Esophagus muscularis mucosa (tissue), 3 donors: ENCODE data around the gene PURA.

Experiments
- CTCF ChIP-seq, 3 experiments: fragments of 200-600 bp in 2 of 3; fragments of 450-650 bp in 1 of 3; sonication (generic) in 2 of 3; IDR thresholded peaks; one replicate each; pipeline ENCODE4 v1.5.1; 2017 to 2019; ENCODE audit warnings: antibody characterized with exemption in 3 of 3, mild to moderate bottlenecking in 2 of 3, moderate library complexity in 1 of 3
- POLR2A ChIP-seq: fragments of 450-650 bp; IDR thresholded peaks from one replicate; pipeline ENCODE4 v1.6.1; 2017; ENCODE audit warnings: antibody characterized with exemption, moderate library complexity, mild to moderate bottlenecking, low read depth
- POLR2AphosphoS5 ChIP-seq, 2 donors: sonication (generic); formaldehyde crosslinking; IDR thresholded peaks; one replicate each; pipeline ENCODE4 v1.6.1; 2017; ENCODE audit warnings: antibody characterized with exemption in 2 of 2

- TF ChIP-seq POLR2A (no peak), CTCF (IDR thresholded peaks at IDR 0.05) (no peak), POLR2AphosphoS5 (IDR thresholded peaks at IDR 0.05) (no peak)
These were observed 55.5 kb downstream of the PURA start for GRCh38 chr5:140169410-140169809.
